ENCODE measurements around the gene ZNF862.

- TF ChIP-seq CTCF (conservative IDR thresholded peaks at IDR 0.05): no peak
- no peak for TF ChIP-seq EZH2 (IDR thresholded peaks at IDR 0.05; ENCODE audit: low read depth)
Measured at GRCh38 chr7:149793261-149793660, 44.9 kb upstream of the ZNF862 start.
